PFSK-1 (cell line): Measurements from ENCODE around the gene GNAI1.

ENCODE experiments used
- FOXP2 ChIP-seq: optimal IDR thresholded peaks from 2 replicates; pipeline ENCODE3; 2011; ENCODE audit warnings: borderline replicate concordance, control low read depth, inconsistent platforms; ENCODE audit not compliant: insufficient read depth; ENCODE audit errors: extremely low read length, extremely low read depth
- POLR2AphosphoS5 ChIP-seq: IDR thresholded peaks from 2 replicates; pipeline ENCODE4 v1.6.1; 2012; ENCODE audit warnings: low read depth, mild to moderate bottlenecking, control low read depth, low read length, moderate library complexity
- SIN3A ChIP-seq: IDR thresholded peaks from 2 replicates; pipeline ENCODE4 v1.6.1; 2012; ENCODE audit warnings: mild to moderate bottlenecking, low read length, moderate library complexity, borderline replicate concordance; ENCODE audit not compliant: insufficient read depth
- TAF1 ChIP-seq: IDR thresholded peaks from 2 replicates; pipeline ENCODE4 v1.6.1; 2012; ENCODE audit warnings: low read length, control low read depth, borderline replicate concordance; ENCODE audit not compliant: insufficient read depth
- TF ChIP-seq, protein P1 (sequence below), 2 experiments: IDR thresholded peaks; 2 replicates each; pipeline versions ENCODE4 v1.6.1 to v1.8.0; 2011 to 2012; ENCODE audit warnings: low read depth in 2 of 2, low read length in 2 of 2, control low read depth in 1 of 2, inconsistent platforms in 1 of 2, mild to moderate bottlenecking in 1 of 2, moderate library complexity in 1 of 2; ENCODE audit not compliant: insufficient read depth in 1 of 2

Gene GNAI1

DNA sequence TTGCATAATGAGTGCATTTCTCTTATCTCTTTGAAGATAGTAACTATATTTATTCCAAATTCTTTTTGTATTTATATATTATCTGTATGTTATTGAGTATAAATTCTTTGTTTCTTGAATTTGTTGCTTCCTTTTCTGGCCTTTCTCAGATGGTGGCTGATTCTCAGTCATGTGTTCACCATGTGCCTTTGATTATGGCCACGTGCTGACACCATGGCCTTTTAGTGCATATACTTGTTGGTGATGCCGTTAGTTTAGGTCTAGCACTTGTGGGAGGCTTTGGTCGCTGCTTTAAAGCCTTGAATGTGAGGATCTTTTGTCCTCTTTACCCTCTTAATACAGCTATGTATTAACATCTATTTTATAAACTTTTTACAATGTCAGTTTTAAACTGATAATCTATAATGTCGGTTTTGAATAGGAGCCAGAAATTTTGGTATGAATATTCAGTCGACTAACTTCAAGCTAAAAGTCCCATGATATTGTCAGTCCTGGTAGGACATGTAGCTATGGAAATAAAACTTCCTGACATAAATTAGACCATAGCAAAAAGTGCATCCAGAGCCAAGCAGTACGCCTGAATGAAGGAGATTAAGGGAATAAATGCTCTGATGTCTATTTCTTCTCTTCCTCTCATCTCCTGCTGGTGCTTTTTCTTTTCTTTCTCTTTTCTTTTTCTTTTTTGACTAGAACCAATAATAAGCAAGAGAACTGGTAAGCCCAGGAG, 130.3 kb downstream of the GNAI1 start:
- TF ChIP-seq SIN3A, result no peak

DNA sequence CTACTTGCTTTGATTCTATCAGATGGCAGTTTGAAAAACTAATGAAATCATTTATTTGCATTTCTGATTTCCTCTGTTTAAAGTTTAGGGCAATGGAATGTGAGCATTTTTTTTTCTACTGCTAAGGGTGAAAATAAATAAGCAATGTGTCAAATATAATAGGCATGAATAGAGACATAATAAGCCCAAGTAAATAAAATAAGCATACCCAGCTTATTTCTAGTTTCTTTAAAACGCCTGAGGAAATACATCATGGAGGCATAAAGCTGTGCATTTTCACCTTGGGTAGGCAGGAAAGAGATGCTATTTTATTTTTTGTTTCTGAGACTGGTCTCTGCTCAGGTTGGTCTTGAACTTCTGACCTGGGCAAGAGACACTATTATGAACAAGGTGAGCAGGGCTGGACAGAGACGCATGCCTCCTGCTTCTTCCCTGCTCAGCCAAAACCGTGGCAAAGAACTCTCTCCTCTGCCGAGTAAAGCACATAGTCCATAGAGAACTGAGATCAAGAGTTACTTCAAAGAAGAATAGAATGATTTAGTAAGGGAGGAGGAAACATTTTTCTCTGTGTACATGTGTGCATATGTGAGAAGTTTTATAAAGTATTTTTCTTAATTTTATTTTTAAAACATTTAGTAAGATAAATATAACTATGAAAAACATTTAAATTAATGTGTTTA, 138.1 kb downstream of the GNAI1 start:
- TF ChIP-seq, protein P1, sequence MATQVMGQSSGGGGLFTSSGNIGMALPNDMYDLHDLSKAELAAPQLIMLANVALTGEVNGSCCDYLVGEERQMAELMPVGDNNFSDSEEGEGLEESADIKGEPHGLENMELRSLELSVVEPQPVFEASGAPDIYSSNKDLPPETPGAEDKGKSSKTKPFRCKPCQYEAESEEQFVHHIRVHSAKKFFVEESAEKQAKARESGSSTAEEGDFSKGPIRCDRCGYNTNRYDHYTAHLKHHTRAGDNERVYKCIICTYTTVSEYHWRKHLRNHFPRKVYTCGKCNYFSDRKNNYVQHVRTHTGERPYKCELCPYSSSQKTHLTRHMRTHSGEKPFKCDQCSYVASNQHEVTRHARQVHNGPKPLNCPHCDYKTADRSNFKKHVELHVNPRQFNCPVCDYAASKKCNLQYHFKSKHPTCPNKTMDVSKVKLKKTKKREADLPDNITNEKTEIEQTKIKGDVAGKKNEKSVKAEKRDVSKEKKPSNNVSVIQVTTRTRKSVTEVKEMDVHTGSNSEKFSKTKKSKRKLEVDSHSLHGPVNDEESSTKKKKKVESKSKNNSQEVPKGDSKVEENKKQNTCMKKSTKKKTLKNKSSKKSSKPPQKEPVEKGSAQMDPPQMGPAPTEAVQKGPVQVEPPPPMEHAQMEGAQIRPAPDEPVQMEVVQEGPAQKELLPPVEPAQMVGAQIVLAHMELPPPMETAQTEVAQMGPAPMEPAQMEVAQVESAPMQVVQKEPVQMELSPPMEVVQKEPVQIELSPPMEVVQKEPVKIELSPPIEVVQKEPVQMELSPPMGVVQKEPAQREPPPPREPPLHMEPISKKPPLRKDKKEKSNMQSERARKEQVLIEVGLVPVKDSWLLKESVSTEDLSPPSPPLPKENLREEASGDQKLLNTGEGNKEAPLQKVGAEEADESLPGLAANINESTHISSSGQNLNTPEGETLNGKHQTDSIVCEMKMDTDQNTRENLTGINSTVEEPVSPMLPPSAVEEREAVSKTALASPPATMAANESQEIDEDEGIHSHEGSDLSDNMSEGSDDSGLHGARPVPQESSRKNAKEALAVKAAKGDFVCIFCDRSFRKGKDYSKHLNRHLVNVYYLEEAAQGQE (IDR thresholded peaks at IDR 0.05; ENCODE audit: insufficient read depth in 1 of 2, low read depth in 2 of 2, low read length in 2 of 2), result no peak
- no peak for TF ChIP-seq TAF1
- no peak for TF ChIP-seq SIN3A
- TF ChIP-seq POLR2AphosphoS5, result no peak
- no peak for TF ChIP-seq FOXP2

DNA sequence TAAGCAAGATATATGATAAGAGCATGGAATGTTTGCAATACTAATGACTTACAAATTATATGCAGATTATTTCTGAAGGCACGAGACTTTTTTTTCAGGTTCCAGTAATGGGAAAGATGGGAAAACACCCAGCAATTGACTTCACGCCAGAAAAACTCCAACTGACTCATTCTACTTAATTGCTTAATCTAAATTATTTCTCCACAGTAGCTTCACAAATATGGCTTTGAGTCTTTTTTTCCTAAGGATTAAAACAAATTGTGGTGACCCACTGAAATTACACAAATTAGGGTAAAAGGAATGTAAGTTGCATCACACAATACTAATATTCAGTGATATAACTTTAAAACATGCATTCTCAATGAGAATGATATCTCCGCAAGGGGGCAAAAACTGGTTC, 138.7 kb downstream of the GNAI1 start:
- no peak for TF ChIP-seq POLR2AphosphoS5
- TF ChIP-seq, protein P1 (IDR thresholded peaks at IDR 0.05; ENCODE audit: insufficient read depth in 1 of 2, low read depth in 2 of 2, low read length in 2 of 2), result no peak
- no peak for TF ChIP-seq FOXP2
- TF ChIP-seq SIN3A, result no peak
- no peak for TF ChIP-seq TAF1

DNA sequence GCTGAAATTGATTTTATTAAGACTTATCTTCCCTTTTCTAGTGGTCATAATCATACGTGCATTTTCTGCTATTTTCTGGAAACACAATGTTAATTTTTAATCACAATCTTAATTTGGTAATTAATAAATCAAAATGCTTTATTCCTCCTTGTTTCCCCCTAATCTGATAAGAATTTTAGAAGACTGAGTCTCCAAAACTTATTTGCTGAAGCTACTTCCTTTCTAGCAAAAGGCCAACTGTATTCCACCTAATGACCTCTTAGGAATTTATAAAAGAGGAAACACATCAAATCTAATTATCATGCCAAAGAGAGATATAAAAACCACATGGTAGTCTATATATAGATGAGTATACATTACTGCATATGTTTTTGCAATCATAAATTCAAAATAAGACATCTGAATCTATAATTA, 140.6 kb downstream of the GNAI1 start:
- TF ChIP-seq POLR2AphosphoS5 (no peak), FOXP2 (no peak), TAF1 (no peak), SIN3A (no peak)
- TF ChIP-seq, protein P1 (IDR thresholded peaks at IDR 0.05; ENCODE audit: insufficient read depth in 1 of 2, low read depth in 2 of 2, low read length in 2 of 2), result no peak
